Activated T-helper 1 cell treated with anti-CD3 and anti-CD28 coated beads, Interleukin-12 subunit alpha, Interleukin-12 subunit beta, Interleukin-2, Interleukin-4 antibody, amounts not matched to agents 30 ng/mL and 10 ng/mL and 1 ng/mL, durations not matched to agents 14 hours and 24 hours and 36 hours (primary cell): ENCODE results near the gene MLANA. TPM values are rescaled to one million over a fixed set of nuclear protein-coding genes. Genes with fewer than 3 reads are reported as not detected.

Source experiments
- DNase-seq: peaks from one replicate; pipeline ENCODE4 v3.0.0; 2021; ENCODE audit warnings: low spot score
- H3K27ac Mint-ChIP-seq: one replicate; pipeline ENCODE4 v1.8.0; 2021; ENCODE audit warnings: mild to moderate bottlenecking, mixed read lengths
- H3K27me3 Mint-ChIP-seq: one replicate; pipeline ENCODE4 v1.8.0; 2022; ENCODE audit warnings: mild to moderate bottlenecking, moderate library complexity, mixed read lengths; ENCODE audit not compliant: insufficient read depth
- H3K36me3 Mint-ChIP-seq: one replicate; pipeline ENCODE4 v1.8.0; 2021; ENCODE audit warnings: low read depth, mixed read lengths
- H3K4me1 Mint-ChIP-seq: one replicate; pipeline ENCODE4 v1.8.0; 2021; ENCODE audit warnings: low read depth, mixed read lengths
- H3K4me3 Mint-ChIP-seq: one replicate; pipeline ENCODE4 v1.8.0; 2021; ENCODE audit warnings: mild to moderate bottlenecking, moderate library complexity, mixed read lengths
- H3K9me3 Mint-ChIP-seq: one replicate; pipeline ENCODE4 v1.8.0; 2021; ENCODE audit warnings: mixed read lengths
- intact Hi-C: fragments of 100-400 bp; cut with micrococcal nuclease; formaldehyde crosslinking; loops from one replicate; pipeline ENCODE4 v1.15.1; 2024
- total RNA-seq: library from RNA; stranded (reverse); gene quantifications from 2 replicates; pipeline ENCODE4 v1.2.3, GENCODE V29; 2022

The MLANA gene
- total RNA-seq, 1 donor from 2014 or later, result not detected

DNA sequence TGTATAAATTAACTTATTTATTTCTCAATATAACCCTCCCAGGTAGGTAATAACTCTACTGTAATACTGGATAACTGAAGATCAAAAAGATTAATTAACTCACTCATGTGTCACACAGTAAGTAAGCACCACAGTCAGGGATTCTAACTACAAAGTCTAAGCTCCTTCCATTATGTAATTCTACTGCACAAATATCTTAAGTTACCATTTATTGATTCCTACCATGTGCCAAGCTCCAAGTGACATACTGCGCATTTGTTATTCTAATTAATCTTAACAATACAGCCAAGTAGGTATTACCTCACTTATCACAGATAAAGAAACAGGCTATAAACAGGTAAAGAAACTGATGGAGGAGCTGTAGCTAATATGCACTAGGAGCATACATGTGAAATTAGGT, 66.5 kb downstream of the MLANA start:
- no peaks in the 10 kb centered on the region for H3K9me3 Mint-ChIP-seq
- no peaks in the 10 kb centered on the region for H3K27me3 Mint-ChIP-seq
- intact Hi-C loops, result no loop called here
- peaks cover 5% of the 10 kb centered on the region for H3K36me3 Mint-ChIP-seq
- no peak overlapping the region for H3K4me3 Mint-ChIP-seq
- DNase-seq, result no peak
- no peak overlapping the region for H3K27ac Mint-ChIP-seq
- H3K4me1 Mint-ChIP-seq, result peaks cover 3% of the 10 kb centered on the region

DNA sequence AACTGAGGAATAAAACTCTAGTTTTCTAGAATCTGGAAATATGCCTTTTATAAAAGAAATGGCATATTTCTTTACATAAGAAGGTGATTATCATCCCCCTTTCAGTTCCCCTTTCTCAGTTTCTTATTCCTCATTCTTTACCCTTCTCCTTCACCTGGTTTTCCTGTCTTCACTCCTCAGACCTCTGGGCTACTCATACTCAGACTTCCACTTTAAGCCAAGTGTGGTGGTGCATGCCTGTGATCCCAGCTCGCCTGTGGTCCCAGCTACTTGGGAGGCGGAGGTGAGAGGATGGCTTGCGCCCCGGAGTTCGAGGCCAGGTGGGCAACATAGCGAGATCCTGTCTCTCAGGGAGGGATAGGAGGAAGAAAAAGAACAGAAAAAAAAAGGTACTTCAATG, 67.6 kb downstream of the MLANA start:
- Mint-ChIP-seq H3K4me1 (peaks cover 3% of the 10 kb centered on the region), H3K9me3 (no peaks in the 10 kb centered on the region), H3K27ac (no peak overlapping the region), H3K4me3 (no peak overlapping the region), H3K27me3 (no peaks in the 10 kb centered on the region), H3K36me3 (peaks cover 5% of the 10 kb centered on the region)
- intact Hi-C loops, result no loop called here
- no peak for DNase-seq

Other genes with a start within 250 kb of the MLANA start
- gene ERMP1, start 57.8 kb upstream of the MLANA start, total RNA-seq, result 23.1 and 24.1 TPM in 2 replicates
- 19.2 and 22.7 TPM in 2 replicates for gene RANBP6, start 124.7 kb downstream of the MLANA start, total RNA-seq